Effector memory CD4-positive, alpha-beta T cell (primary cell): Measurements from ENCODE around the gene ACOXL.

Source experiments
- DNase-seq, 3 donors: peaks; one replicate each; pipeline ENCODE4 v3.0.0-alpha.2; 2020
- H3K27ac ChIP-seq: 2 replicates; pipeline ENCODE4 v1.7.0; 2013; ENCODE audit warnings: mild to moderate bottlenecking, low read length, moderate library complexity; ENCODE audit not compliant: insufficient read depth, poor library complexity, severe bottlenecking
- H3K27me3 ChIP-seq: replicated peaks from 2 replicates; pipeline ENCODE4 v1.7.0; 2013; ENCODE audit warnings: mild to moderate bottlenecking, low read length; ENCODE audit not compliant: insufficient read depth, control insufficient read depth, poor library complexity, severe bottlenecking
- H3K36me3 ChIP-seq: 2 replicates; pipeline ENCODE4 v1.7.0; 2013; ENCODE audit warnings: mild to moderate bottlenecking, low read length, moderate library complexity; ENCODE audit not compliant: control insufficient read depth, insufficient read depth
- H3K4me1 ChIP-seq: 2 replicates; pipeline ENCODE4 v1.7.0; 2013; ENCODE audit warnings: low read length, mild to moderate bottlenecking; ENCODE audit not compliant: control insufficient read depth, insufficient read depth, poor library complexity, severe bottlenecking
- H3K4me3 ChIP-seq: 2 replicates; pipeline ENCODE4 v1.7.0; 2013; ENCODE audit warnings: low read length, low read depth, mild to moderate bottlenecking; ENCODE audit not compliant: insufficient read depth, poor library complexity, severe bottlenecking
- H3K9me3 ChIP-seq: 2 replicates; pipeline ENCODE4 v1.7.0; 2013; ENCODE audit warnings: mild to moderate bottlenecking, low read length, moderate library complexity; ENCODE audit not compliant: control insufficient read depth

ACOXL gene

GRCh38 chr2:110931648-110932047, 199.3 kb downstream of the ACOXL start:
- H3K4me1 ChIP-seq, result no peaks in the 10 kb centered on the region
- no peak overlapping the region for H3K27ac ChIP-seq
- no peak for DNase-seq
- H3K9me3 ChIP-seq, result no peaks in the 10 kb centered on the region
- H3K36me3 ChIP-seq, result no peaks in the 10 kb centered on the region
- H3K27me3 ChIP-seq, result no peaks in the 10 kb centered on the region
- H3K4me3 ChIP-seq, result no peak overlapping the region

GRCh38 chr2:110933420-110933819, 201.0 kb downstream of the ACOXL start:
- H3K9me3 ChIP-seq, result no peaks in the 10 kb centered on the region
- H3K27me3 ChIP-seq, result no peaks in the 10 kb centered on the region
- H3K27ac ChIP-seq, result no peak overlapping the region
- no peak for DNase-seq
- H3K4me3 ChIP-seq, result no peak overlapping the region
- no peaks in the 10 kb centered on the region for H3K4me1 ChIP-seq
- H3K36me3 ChIP-seq, result no peaks in the 10 kb centered on the region

GRCh38 chr2:110934948-110935347, 202.6 kb downstream of the ACOXL start:
- no peaks in the 10 kb centered on the region for H3K9me3 ChIP-seq
- H3K36me3 ChIP-seq, result no peaks in the 10 kb centered on the region
- no peaks in the 10 kb centered on the region for H3K4me1 ChIP-seq
- no peak for DNase-seq
- H3K27ac ChIP-seq, result no peak overlapping the region
- no peak overlapping the region for H3K4me3 ChIP-seq
- no peaks in the 10 kb centered on the region for H3K27me3 ChIP-seq

- no peaks in the 10 kb centered on the region for H3K9me3 ChIP-seq
- no peaks in the 10 kb centered on the region for H3K4me1 ChIP-seq
- H3K27ac ChIP-seq, result no peak overlapping the region
- no peaks in the 10 kb centered on the region for H3K27me3 ChIP-seq
- no peaks in the 10 kb centered on the region for H3K36me3 ChIP-seq
- H3K4me3 ChIP-seq, result no peak overlapping the region
- DNase-seq, result no peak
These were observed 208.1 kb downstream of the ACOXL start for GRCh38 chr2:110940376-110940910.

- no peak overlapping the region for H3K4me3 ChIP-seq
- DNase-seq, result no peak
- H3K27me3 ChIP-seq, result no peaks in the 10 kb centered on the region
- no peaks in the 10 kb centered on the region for H3K36me3 ChIP-seq
- H3K4me1 ChIP-seq, result no peaks in the 10 kb centered on the region
- H3K9me3 ChIP-seq, result no peaks in the 10 kb centered on the region
- no peak overlapping the region for H3K27ac ChIP-seq
These were observed 208.9 kb downstream of the ACOXL start for GRCh38 chr2:110941226-110941625.

- no peaks in the 10 kb centered on the region for H3K27me3 ChIP-seq
- no peak overlapping the region for H3K4me3 ChIP-seq
- DNase-seq, result no peak
- H3K9me3 ChIP-seq, result no peaks in the 10 kb centered on the region
- no peaks in the 10 kb centered on the region for H3K4me1 ChIP-seq
- H3K36me3 ChIP-seq, result no peaks in the 10 kb centered on the region
- H3K27ac ChIP-seq, result no peak overlapping the region
These were observed 210.8 kb downstream of the ACOXL start for GRCh38 chr2:110943070-110943634.

- H3K4me1 ChIP-seq, result no peaks in the 10 kb centered on the region
- no peaks in the 10 kb centered on the region for H3K27me3 ChIP-seq
- H3K27ac ChIP-seq, result no peak overlapping the region
- H3K4me3 ChIP-seq, result no peak overlapping the region
- no peaks in the 10 kb centered on the region for H3K36me3 ChIP-seq
- H3K9me3 ChIP-seq, result no peaks in the 10 kb centered on the region
- no peak for DNase-seq
These were observed 214.5 kb downstream of the ACOXL start for GRCh38 chr2:110946902-110947301.

- Histone ChIP-seq H3K4me3 (no peak overlapping the region), H3K4me1 (no peaks in the 10 kb centered on the region), H3K9me3 (no peaks in the 10 kb centered on the region), H3K27ac (no peak overlapping the region), H3K36me3 (no peaks in the 10 kb centered on the region), H3K27me3 (no peaks in the 10 kb centered on the region)
- DNase-seq, result no peak
These were observed 215.8 kb downstream of the ACOXL start for GRCh38 chr2:110948027-110948674.

GRCh38 chr2:110950281-110950680, 217.9 kb downstream of the ACOXL start:
- Histone ChIP-seq H3K4me1 (no peaks in the 10 kb centered on the region), H3K9me3 (no peaks in the 10 kb centered on the region), H3K27me3 (no peaks in the 10 kb centered on the region), H3K4me3 (no peak overlapping the region), H3K36me3 (no peaks in the 10 kb centered on the region), H3K27ac (no peak overlapping the region)
- no peak for DNase-seq

- Histone ChIP-seq H3K9me3 (no peaks in the 10 kb centered on the region), H3K27ac (no peak overlapping the region), H3K36me3 (no peaks in the 10 kb centered on the region), H3K27me3 (no peaks in the 10 kb centered on the region), H3K4me1 (no peaks in the 10 kb centered on the region), H3K4me3 (no peak overlapping the region)
- DNase-seq, result no peak
These were observed 222.7 kb downstream of the ACOXL start for GRCh38 chr2:110955045-110955444.
